GM18498 (cell line): Measurements from ENCODE around the gene TNFAIP8L3.
A peak's percentile ranks its signal among the peaks of the same experiment; 100 is the strongest.

Source experiments
- ATAC-seq: cut with Tn5 transposase; IDR thresholded peaks from one replicate; pipeline ENCODE4 v1.9.1; 2021; ENCODE audit warnings: mild to moderate bottlenecking, moderate library complexity; ENCODE audit not compliant: unreplicated experiment

Gene TNFAIP8L3

DNA sequence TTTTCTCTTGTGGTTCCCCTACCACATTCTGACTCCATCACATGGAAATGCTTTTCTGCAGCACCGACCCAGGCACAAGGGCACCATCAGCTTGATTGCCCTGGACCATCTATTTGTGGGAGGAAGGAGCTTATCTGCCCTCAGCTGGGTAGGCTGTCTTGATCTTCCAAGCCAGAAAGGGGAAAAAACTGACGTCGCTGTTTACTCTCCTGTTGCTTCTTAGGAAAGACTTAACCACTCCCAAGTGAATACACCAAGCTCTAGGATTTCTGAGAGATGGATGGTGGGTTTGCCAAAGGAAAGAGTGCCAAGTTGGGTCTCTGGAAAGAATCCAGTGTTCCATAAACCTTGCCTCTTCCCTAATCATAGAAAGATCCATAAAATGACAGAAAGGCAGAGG, 4.0 kb downstream of the TNFAIP8L3 start:
- no peak for ATAC-seq

DNA sequence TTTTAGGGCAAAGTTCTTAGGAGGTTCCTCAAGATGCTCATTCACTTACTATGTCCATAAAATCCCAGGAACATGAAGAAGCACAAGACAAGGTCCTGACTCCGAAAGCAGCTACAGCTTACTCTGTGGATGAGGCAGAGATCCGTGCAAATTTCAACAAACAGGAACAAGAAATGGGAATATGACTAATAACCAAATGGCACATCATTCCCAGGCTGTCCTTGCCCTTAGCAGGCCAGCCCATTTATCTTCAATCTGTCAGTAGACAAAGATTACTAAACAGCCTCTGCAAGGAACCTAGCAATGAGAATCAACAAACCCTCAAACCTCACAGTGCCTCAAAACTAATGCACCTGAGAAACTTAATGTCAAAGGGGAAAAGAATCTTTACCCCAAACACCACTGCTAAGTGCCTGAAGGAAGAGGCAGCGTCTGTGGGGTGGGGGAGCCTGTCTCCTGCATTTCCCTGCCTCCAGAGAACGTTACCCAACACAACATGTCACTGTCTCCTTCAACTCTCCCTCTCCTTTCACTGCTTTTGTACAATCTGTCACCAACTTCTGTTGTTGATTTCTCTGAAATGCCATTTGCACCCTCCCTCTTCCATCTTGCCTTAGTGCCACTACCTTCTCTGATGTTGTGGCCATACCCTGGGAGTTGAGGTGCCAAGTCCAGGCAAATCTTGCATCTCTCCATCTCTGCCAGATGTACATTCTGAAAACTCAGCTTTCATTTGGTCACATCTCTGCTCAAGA, 4.8 kb downstream of the TNFAIP8L3 start:
- no peak for ATAC-seq

- no peak for ATAC-seq
These were observed 5.7 kb downstream of the TNFAIP8L3 start for GRCh38 chr15:51089041-51089440.

DNA sequence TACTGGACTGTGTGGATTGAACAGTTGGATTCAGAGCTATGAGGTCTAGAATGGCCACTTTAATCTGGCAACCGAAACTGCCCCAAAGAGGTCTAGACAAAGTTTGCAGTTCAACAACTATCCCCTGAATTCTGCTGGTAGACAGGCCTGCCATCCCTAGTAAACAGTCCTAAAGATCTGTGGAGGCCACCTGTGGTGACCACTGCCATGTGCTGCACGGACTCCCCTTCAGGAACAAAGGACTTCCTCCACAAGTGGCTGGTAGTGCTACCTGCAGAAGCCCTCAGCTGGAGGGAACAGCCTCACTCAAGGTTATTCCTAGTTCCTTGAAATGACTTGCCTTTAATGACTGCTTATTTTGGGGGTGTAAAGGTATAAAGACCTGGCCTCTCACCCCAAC, 6.1 kb downstream of the TNFAIP8L3 start:
- ATAC-seq = no peak

DNA sequence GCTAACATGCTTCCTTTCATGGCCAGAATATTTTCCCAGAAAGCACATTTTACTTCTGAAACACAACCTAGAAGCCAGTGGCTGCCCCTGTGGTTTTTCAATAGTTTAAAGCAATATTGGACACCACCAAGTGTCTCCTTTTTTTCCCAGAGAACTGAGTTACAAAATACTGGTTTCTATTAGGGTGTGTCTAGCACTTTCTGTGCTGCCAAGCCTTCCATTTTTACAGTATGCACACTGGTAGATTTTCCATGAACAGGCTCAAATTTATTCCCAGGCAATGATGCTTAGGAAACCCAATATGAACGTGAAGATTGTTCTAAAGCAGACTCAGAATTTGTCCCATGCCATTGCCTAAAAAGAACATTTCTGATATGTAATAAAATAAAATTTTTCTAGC, 7.2 kb downstream of the TNFAIP8L3 start:
- ATAC-seq = no peak

- ATAC-seq = no peak
These were observed 8.3 kb downstream of the TNFAIP8L3 start for GRCh38 chr15:51086409-51086808.

DNA sequence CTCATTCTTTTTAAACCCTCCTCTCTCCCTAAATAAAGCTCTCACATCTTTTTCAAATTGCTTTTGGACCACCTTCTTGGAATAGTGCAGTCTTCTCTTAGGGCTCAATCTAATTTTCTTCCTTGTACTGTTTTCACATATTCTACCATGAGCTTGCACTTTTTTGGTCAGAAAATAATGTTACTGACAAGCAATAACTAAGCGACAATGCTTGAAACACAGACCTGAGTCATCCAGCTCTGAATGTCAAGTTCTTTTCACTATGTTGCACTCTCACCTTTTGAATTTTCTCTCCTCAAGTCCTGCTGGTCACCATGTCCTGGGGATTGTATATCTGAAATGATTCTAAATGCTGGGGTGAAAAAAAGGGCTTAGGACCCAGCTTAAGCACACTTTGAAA, 8.9 kb downstream of the TNFAIP8L3 start:
- no peak for ATAC-seq

- no peak for ATAC-seq
These were observed 11.0 kb downstream of the TNFAIP8L3 start for GRCh38 chr15:51083641-51084166.

DNA sequence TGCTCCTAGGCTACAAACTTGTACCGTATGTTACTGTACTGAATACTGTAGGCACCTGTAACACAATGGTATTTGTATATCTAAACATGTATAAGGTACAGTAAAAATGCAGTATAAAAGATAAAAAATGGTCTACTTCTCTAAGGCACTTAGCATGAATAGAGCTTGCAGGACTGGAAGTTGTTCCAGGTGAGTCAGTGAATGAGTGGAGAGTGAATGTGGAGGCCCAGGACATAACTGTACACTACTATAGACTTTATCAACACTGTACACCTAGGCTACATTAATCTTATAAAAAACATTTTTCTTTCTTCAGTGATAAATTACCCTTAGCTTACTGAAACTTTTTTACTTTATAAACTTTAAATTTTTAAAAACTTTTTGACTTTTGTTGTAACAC, 12.5 kb downstream of the TNFAIP8L3 start:
- no peak for ATAC-seq

- no peak for ATAC-seq
These were observed 14.4 kb downstream of the TNFAIP8L3 start for GRCh38 chr15:51080286-51080685.

- ATAC-seq = no peak
These were observed 15.5 kb downstream of the TNFAIP8L3 start for GRCh38 chr15:51079226-51079625.

DNA sequence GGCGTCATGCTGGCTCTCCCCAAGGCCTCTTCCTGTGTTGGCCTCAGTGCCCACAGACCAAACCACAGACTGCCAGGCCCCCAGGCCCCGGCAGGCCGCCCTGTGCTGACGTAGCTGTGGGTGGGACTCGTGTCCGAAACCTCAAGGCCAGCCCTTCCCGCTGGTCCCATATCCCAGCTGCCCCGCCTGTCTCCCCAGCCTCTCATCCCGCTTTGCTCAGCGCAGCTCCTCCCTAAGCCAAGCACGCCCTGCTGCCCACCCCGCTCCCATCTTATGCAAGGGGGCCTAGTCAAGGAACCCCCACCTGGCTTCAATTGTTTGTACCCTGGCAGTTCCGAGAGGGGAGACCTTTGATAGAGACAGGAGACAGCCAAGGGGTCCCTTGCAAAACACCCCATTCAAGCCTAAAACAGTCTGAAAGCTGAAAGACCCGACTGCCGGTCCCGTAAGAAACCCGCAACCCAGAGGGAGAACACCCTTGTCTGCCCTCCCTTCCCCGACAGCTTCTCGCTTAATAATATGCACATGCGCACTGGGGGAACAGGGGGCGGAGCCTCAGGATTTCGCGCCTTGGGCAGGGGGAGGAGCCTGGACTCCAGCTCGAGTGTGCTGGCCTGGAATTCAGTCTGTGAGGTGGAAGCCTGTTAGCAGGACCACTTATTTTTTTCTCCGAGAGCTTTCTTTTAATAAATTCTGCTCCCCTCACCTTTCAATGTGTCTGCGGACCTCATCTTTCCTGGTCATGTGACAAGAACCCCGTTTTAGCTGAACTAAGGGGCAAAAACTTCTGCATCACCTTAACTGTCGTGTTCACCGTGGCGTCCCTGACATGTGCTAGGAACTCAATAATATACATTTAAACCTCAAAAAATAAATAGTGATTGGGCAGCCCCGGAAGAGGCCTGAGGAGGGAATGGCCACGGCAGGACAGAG, 17.2 kb downstream of the TNFAIP8L3 start:
- ATAC-seq = peak; percentile 64

DNA sequence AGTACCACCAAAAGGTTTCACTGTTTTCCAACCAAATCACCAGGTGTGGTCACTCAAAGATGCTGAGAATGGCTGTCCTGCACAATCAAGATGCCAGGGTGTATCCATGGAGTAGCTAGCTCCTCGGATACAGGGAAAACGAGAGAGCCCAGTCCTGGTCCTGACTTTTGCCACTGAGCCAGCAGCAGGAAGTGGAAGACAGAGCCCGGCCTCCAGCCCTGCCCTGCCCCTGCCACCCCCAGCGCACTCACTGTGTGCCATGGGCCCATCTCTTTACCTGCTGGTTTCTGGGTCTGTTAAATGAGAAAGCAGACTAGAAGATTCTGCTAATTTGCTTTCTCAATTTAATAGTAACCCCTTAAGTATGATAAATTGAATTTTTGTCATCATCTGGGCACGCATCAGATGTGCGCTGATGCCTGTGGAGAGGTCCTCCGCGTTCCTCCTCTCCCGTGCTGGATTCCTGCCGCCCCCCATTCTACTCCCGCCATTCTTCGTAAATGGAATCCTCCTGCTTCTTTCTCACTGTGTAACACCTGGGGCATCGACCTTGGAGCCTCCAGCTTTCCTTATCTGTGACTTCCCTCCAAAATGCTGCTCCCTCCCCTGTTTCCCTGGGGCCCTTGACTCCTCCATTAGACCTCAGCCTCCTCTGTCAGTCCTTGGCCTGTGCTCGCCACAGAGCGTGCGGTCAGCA, 18.0 kb downstream of the TNFAIP8L3 start:
- no peak for ATAC-seq

DNA sequence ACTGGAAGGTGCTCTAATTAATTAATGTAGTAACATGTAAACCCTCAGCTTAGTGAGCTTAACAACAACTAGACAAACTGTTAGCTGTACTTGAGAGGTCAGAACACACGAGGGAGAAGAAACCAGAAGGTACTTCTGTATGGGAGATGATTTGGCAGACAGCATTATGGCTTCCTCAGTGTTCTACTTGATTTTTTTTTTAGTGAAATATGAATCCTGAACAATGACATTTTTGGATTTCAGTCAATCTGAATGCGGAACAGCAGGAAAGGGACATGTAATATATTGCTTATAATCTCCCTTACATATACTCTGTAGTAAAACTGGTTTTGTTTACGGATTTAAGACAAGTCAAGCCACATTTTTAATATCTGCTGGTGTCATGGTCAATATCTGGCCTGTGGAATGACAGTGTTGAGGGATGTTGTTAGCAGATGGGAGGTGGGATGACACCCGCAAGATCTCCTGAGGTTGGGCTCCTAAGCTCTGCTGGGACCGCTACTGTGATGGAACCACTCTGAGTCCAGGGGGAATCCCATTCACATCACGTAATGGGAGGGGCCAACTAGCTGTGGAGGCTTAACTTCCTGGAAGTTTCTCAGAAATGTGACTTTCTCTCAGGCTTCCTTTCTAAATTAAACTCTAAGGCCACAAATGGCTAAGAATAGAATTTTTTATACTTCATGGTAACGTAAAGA, 18.7 kb downstream of the TNFAIP8L3 start:
- no peak for ATAC-seq

- ATAC-seq = no peak
These were observed 19.3 kb downstream of the TNFAIP8L3 start for GRCh38 chr15:51075364-51075763.

- ATAC-seq = no peak
These were observed 19.8 kb downstream of the TNFAIP8L3 start for GRCh38 chr15:51074926-51075325.

GRCh38 chr15:51071578-51071977, 23.1 kb downstream of the TNFAIP8L3 start:
- ATAC-seq = no peak

DNA sequence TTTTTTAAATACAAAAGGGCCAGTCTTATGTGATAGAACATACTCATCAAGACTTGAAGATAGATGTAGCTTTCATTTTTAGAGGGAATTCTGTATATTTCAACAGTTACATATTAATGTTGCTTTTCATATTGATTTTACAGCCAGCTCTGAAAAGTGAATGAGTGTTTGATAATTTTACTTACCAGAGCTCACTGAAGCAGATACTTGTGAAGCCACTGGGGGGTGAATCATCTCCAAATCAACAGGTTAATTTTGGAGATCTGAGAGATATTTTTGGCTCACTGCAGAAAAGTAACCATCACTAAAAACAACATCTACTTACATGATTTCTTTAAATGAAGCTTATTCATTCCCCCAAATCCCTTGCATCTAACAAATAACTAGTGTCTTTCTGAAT, 24.7 kb downstream of the TNFAIP8L3 start:
- no peak for ATAC-seq

DNA sequence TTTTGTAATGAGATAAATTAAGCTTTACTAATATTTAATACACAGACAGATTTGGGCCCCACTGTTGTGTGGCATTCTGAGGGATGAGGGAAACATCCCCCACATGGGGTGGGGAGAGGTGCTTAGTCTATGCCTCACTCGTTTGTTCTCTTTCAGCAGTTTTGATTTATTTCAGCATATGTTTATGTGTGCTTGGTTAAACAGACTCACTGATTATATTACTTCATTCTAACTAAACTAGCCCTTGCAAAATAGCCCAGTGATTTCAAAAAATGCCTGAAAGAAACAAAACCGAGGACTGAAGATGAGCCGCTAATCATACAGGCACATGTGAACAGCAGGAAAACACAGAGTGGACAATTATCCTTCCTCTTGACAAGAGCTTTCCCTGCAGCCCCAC, 27.2 kb downstream of the TNFAIP8L3 start:
- no peak for ATAC-seq

- ATAC-seq = no peak
These were observed 28.9 kb downstream of the TNFAIP8L3 start for GRCh38 chr15:51065781-51066180.

GRCh38 chr15:51065261-51065660, 29.4 kb downstream of the TNFAIP8L3 start:
- ATAC-seq = no peak
